Stimulated activated CD4-positive, alpha-beta T cell treated with anti-CD3 and anti-CD28 coated beads, Interleukin-15, amount 100 ng/mL, for 24 hours (primary cell): ENCODE results near the gene EGLN2.
"Not testable (repeated sequence)": the region's sequence is repeated elsewhere in the genome, so short reads cannot be mapped to it uniquely, and the experiment has no call there.

ENCODE experiments used
- DNase-seq: peaks from one replicate; pipeline ENCODE4 v3.0.0-alpha.2; 2020

The EGLN2 gene

GRCh38 chr19:40850277-40850676, 51.3 kb downstream of the EGLN2 start, which contains the start of gene CYP2A6:
Gene CYP2A6 (minus strand): TSS chr19:40850447. CDS start chr19:40850426, 21 bp downstream.
- not testable (repeated sequence) for DNase-seq

- DNase-seq: not testable (repeated sequence)
These were observed 53.6 kb downstream of the EGLN2 start for GRCh38 chr19:40852467-40853152.
